Testis (tissue), 2 donors: ENCODE measurements around the gene RAD23B.

Experiments used
- POLR2A ChIP-seq: fragments of 450-650 bp; IDR thresholded peaks from one replicate; pipeline ENCODE4 v1.6.1; 2017; ENCODE audit warnings: antibody characterized with exemption, mild to moderate bottlenecking, moderate library complexity
- TF ChIP-seq, protein P1 (sequence below), 3 experiments: fragments of 450-650 bp in 2 of 3; fragments of 200-600 bp in 1 of 3; sonication (generic) in 1 of 3; IDR thresholded peaks; one replicate each; pipeline ENCODE4 v1.5.1; 2016 to 2019; ENCODE audit warnings: antibody characterized with exemption in 3 of 3, mild to moderate bottlenecking in 2 of 3, moderate library complexity in 1 of 3

DNA sequence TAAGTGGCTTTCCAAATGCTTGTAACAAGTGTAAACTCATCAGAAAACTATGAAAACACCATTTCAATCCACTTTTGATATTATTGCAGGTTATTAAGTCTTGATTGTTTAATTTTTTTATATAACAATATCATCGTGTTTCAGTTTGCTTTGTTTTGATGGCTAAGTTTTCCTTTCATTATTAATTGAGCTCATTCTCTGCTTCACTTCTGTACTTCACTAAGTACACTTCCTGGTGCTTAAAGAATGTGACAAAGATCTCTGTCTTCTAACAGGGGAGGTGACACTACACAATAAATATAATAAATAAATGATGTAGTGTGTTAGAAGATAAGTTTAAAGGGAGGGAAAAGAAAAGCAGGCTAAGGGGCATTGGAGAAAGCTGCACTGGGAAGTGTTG is 13.0 kb upstream of the RAD23B start:
- TF ChIP-seq, protein P1, sequence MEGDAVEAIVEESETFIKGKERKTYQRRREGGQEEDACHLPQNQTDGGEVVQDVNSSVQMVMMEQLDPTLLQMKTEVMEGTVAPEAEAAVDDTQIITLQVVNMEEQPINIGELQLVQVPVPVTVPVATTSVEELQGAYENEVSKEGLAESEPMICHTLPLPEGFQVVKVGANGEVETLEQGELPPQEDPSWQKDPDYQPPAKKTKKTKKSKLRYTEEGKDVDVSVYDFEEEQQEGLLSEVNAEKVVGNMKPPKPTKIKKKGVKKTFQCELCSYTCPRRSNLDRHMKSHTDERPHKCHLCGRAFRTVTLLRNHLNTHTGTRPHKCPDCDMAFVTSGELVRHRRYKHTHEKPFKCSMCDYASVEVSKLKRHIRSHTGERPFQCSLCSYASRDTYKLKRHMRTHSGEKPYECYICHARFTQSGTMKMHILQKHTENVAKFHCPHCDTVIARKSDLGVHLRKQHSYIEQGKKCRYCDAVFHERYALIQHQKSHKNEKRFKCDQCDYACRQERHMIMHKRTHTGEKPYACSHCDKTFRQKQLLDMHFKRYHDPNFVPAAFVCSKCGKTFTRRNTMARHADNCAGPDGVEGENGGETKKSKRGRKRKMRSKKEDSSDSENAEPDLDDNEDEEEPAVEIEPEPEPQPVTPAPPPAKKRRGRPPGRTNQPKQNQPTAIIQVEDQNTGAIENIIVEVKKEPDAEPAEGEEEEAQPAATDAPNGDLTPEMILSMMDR (IDR thresholded peaks at IDR 0.05): no peak
- TF ChIP-seq POLR2A: no peak
